NCI-H2171 treated with DMSO at 0.1 percent for 48 hours (cell line): ENCODE data around the gene B4GALT2.

Experiments
- DNase-seq: peaks from one replicate; lab custom pipeline; 2025; lab: John Stamatoyannopoulos, UW

B4GALT2 gene

GRCh38 chr1:44002606-44003157 is 23.7 kb downstream of the B4GALT2 start:
- DNase-seq, result no peak

GRCh38 chr1:44008259-44008658 is 29.2 kb downstream of the B4GALT2 start:
- no peak for DNase-seq

GRCh38 chr1:44010935-44011471 is 32.0 kb downstream of the B4GALT2 start:
- DNase-seq, result no peak

- DNase-seq, result no peak
Observed at GRCh38 chr1:44012404-44012803, 33.4 kb downstream of the B4GALT2 start.

- DNase-seq, result peak; percentile 6
Observed at GRCh38 chr1:44012941-44013609, 34.1 kb downstream of the B4GALT2 start.

- DNase-seq, result peak; percentile 7
Observed at GRCh38 chr1:44013949-44014348, 34.9 kb downstream of the B4GALT2 start.

GRCh38 chr1:44014365-44015104 is 35.5 kb downstream of the B4GALT2 start:
- DNase-seq, result no peak

- no peak for DNase-seq
Observed at GRCh38 chr1:44015206-44015605, 36.2 kb downstream of the B4GALT2 start.

- DNase-seq, result no peak
Observed at GRCh38 chr1:44016041-44016889, 37.3 kb downstream of the B4GALT2 start.

- no peak for DNase-seq
Observed at GRCh38 chr1:44016890-44017400, 37.9 kb downstream of the B4GALT2 start.

- DNase-seq, result no peak
Observed at GRCh38 chr1:44019466-44019948, 40.5 kb downstream of the B4GALT2 start.

- no peak for DNase-seq
Observed at GRCh38 chr1:44020464-44020863, 41.5 kb downstream of the B4GALT2 start.

GRCh38 chr1:44021156-44021555 is 42.1 kb downstream of the B4GALT2 start:
- DNase-seq, result peak; percentile 3

GRCh38 chr1:44021581-44022321 is 42.7 kb downstream of the B4GALT2 start:
- no peak for DNase-seq

- DNase-seq, result no peak
Observed at GRCh38 chr1:44024031-44024902, 45.3 kb downstream of the B4GALT2 start.

- DNase-seq, result no peak
Observed at GRCh38 chr1:44024903-44025525, 46.0 kb downstream of the B4GALT2 start.

- DNase-seq, result peak; percentile 78
Observed at GRCh38 chr1:44025816-44026215, 46.8 kb downstream of the B4GALT2 start.

GRCh38 chr1:44027320-44027719 is 48.3 kb downstream of the B4GALT2 start:
- no peak for DNase-seq

- no peak for DNase-seq
Observed at GRCh38 chr1:44029260-44029910, 50.4 kb downstream of the B4GALT2 start.
